Bone marrow (tissue), 2 donors: ENCODE results near the gene ETS2.
A peak's percentile ranks its signal among the peaks of the same experiment; 100 is the strongest.

Experiments used
- DNase-seq, 2 donors: peaks; one replicate each; lab custom pipeline; 2025; lab: John Stamatoyannopoulos, UW

ETS2 gene

DNA sequence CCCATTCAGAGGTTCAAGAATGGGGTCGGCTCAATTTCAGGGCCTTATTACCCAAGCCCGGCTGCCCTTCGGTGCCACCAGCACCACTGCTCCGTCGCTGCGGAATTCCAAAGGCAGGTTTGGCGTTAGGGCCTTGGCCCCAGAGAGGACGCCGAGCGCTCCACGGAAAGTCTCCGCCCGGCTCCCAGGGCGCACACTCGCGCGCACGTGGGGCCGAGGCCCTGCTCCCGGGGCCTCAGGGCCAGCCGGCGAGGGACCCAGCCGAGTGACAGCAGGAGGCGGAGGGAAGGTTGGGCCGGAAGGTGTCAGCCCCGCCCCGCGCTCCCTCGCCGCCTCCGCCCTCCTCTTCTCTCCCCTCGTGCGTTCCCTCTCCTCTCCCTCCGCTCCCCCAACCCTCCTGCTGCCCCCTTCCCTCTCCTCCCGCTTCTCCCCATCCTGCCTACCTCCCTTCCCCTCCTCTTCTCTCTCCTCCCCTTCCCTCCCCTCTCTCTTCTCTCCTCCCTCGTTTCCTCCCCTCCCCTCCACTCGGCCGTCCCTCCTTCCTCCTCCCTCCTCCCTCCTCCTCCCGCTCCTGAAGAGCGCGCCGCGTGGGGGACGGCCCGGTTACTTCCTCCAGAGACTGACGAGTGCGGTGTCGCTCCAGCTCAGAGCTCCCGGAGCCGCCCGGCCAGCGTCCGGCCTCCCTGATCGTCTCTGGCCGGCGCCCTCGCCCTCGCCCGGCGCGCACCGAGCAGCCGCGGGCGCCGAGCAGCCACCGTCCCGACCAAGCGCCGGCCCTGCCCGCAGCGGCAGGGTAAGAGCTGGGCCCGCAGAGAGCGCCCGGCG lies at the start of gene ETS2:
Gene ETS2 (plus strand): TSS at position 602 of the 825 bp plus-strand sequence. CDS start 4,106 bp downstream, outside the sequence.
- peak; percentile 76 to 99 for DNase-seq

DNA sequence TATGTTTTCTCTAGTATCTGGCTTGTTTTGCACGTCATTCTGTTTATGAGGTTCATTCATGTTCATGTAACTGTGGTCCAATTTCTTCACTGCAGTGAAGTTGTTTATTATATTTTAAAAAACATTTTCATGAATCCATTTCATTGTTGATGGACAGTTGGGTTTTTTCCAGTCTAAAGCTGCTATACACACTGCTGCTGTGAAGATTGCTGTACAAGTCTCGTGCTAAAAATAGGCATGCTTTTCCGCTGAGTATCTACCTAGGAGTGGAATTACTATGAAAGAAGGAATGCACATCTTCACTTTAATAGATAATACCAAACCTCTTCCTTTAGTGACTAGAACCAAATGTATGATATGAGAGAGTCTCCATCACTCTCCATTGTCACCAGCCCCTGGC lies 49.0 kb upstream of the ETS2 start:
- no peak for DNase-seq

DNA sequence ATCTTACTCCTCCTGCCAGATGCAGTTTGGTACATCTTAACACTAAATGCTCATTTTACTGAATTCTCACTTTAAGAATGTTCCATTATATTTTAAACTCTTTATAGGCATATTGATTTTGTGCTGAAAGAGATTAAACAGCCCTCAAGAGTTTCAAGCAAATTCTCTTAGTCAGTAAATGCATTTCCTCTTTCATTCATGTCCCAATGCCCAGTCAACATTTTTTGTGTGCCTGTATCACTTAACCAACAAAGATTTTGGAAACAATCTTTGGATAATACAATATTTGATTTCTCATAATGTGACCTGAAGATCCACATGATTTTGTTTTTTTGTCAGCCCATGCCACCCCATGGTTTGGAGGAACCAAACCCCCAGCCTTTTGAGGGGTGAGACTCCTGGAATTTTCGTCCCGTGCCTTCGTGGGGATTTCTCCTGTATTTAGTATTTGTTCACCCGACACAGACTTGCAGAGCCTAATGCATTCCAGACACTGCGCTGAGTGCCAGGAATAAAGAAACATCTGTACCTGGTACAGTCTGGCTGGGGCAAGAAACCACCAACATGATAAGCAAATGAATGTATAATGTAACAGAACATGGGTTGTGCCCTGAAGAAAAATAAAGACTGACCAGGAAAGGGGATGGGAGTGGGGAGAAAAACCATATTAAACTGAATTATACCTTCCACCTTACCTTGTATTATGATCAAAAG lies 47.1 kb upstream of the ETS2 start:
- DNase-seq = no peak

DNA sequence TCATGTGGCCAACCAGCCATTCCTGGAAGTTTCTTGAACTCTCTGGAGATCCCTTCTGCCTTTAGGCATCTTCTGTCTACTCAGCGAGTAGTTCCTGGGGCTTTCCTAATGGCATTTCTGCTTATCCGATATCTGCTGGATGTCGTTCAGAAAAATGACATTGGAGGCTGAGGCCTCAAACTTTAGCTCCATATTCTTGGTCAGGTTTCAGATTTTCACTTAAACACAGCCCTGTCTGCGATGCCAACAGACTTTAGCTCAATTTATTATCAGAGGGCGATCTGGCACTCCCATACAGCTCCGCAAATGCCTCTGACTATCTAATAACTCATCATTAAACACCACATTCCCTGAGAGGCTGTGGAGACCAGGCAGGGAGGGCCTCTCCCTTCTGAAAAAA lies 46.3 kb upstream of the ETS2 start:
- DNase-seq = no peak

DNA sequence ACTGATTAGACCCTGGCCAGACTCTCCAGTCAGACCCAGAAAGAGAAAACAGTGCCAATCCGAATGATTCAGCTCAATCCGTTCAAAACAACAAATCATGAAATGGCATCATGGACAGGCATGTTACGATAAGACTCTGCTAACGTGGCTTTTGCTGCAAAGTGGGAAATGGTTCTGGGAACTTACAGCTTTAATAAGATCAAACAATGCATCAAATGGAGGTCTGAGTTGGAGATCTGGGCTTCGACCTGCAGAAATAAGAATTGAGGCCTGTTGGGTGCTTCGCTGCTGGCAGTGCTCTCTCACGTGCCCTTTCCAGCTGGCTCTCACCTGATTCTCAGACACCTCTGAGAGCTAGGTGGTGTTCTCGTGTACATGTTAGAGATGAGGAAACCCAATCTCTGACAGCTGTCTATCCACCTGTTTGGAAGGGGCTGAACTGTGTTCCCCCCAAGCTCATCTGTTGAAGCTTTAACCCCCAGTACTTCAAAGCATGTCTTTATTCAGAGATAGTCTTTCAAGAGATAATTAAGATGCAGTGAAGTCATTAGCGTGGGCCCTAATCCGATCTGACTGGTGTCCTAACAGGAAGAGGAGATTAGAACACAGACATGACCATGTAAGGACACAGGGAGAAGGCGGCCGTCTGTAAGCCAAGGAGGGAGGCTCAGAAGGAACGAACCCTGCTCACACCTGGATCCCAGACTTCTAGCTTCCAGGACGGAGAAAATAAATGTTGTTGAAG lies 45.5 kb upstream of the ETS2 start:
- no peak for DNase-seq

DNA sequence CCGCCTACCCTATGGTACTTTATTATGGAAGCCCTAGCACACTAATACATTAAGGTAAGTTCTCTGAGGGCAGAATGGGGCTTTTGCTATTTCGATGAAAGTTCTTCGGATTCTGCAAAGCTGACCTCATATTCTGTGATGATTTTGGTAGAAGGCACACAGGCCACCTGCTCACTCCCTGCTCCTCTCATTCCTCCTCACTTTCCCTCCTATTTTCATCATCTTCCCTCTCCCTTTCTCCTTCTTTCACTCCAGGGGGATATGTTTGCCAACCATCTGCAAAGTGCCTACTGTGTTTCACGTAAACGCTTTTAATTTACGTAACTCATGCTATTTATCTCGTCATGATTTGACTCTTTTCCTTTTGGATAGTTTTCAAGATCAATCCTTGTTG lies 45.0 kb upstream of the ETS2 start:
- DNase-seq = no peak

DNA sequence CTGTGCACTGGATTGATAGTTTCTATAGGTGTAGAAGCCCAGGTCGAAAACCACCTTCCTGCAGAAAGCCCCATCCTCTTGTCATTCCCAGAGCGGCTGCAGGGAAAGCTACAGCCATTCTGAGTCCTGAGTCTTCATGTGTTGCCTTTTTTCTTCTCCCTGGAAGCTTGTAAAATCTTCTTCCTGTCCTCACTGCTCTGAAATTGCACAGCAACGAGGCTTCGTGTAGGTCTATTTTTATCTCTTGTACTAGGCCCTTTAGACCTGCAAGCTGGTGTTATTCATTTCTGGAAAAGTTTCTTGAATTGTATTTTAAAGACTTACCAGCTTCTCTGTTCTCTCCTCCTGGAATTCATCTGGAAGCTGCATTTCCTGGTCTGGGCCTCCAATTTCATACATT lies 44.2 kb upstream of the ETS2 start:
- DNase-seq = no peak

DNA sequence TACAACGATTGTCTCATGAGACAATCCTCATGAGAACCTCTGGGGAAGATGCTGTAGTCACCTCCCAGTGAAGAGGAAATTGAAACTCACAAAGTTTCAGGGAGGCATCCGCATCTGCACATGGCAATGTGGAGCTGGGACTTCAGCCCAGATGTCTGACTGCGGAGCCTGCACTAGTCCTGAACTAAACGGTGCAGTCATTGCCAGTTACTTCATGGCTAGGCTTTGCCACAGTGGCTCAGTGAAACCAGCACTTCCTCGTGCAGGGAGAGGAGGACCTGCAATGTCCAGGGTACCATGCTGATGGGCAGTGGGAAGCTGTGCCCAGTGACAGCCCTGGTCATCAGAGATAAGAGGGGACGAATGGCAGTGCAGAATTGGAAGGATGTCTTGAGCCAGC lies 40.7 kb upstream of the ETS2 start:
- DNase-seq = no peak

DNA sequence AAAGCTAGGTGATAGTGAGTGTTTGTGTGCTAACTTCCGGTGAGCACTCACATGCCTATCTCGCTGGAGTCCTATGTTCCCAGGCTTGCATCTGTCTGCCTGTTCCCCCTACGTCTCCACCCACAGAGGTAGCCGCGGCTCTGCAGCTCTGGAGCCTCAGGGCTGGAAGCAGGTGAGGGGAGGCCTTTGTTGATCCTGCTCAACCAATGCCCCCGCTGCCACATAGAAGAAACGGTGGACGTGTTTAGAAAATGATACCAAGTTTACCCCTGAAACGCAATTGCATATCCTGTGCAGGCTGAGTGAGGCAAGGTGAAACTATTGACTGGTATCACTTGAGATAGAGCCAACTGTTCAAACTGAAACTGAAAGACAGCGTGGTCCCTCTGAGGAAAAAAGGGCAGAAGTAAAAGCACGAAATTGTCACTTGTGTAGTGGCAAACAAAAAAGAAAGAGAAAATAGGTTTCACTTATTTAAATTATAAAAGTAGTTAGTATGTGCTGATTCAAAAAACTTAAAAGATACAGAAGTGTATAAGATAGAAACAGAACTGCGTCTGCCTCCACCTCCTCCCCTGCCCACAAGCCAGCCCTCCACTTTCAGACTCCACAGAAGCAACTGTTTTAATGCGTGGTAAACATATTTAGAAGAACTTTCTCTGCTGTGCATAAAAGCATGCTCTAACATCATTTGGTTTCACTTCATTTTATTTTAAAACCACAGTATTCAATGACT lies 38.6 kb upstream of the ETS2 start:
- DNase-seq = peak; percentile 2 to 77

DNA sequence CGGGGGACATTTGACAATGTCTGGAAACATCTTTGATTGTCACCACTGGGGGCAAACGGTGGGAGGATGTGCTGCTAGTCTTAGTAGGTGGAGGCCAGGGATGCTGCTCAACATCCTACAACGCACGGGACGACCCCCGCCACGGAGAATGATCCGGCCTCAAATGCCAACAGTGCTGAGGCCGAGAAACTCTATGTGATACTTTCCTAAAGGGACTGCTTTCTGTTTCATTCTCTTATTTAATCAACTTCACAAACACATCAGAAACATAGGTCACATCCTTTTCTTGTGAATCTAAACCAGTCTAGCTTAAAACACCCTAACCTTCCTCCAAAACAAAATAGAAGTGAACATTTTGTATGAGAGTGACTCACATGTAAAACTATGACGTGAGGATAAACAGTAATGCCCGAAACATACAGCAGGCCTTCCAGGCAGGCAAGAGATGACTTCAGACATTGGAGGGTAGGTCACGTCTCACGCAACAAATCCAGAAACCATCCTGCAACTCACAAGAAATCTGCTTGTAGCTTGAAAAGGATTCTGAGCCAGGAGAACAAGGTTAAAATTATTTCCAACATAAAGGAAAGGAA lies 37.2 kb upstream of the ETS2 start:
- peak in 1 of 2 donors; percentile 41 for DNase-seq

DNA sequence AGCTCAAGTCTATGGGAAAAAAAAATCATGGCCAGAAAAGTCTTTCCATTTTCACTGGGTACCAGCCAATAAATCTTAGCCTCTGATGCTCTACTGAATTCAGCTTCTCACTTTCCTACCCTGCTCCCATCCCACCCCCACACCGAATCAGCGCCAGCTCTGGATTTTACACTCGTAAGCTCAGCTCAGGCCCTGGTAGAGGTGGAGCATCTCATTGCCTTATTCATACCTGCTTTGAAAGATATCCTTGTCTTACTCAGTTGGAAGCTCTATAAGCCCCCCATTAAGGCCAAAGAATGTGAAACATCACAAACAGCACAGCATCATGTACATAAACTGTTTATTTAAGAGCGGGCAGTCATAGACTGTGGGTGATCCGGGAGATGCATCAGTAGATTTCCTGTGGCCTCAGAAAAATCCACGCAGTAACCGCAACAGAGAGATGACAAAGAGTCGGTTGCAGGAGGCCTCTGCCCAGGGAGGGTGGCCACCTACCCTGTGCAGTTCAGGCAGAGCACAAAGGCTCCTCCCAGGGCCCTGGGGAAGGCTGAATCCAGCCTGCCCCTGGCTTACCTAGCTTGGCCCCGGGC lies 36.4 kb upstream of the ETS2 start:
- no peak for DNase-seq

DNA sequence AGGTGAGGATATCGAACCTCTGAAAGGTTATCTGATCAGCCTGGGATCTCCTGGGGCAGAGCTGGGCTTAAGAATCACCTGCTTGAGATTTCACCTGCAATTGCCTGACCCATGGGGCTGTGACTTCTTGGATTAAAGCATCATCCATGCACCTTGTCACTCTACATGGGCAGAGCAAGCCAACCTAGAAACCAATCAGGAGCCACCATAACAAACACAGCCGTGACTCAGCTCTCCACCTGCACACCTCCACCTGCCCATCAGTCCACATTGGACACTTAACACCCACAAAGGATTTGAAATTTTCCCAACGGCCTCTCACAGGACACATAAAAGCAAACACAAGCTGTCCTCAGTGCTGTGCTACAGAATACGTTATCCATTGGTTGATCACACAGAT lies 35.1 kb upstream of the ETS2 start:
- DNase-seq = no peak

DNA sequence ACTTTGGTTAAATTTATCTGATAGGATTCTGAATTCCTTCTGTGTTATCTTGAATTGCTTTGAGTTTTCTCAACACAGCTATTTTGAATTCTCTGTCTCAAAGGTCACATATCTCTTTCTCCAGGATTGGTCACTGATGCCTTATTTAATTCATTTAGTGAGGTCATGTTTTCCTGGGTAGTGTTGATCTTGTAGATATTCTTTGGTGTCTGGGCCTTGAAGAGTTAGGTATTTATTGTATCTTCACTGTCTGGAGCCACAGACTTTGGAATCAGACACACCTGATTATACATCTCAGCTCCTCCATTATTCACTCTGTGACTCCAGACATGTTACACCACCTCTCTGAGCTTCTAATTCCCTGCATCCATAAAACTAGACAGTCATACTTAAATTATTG lies 34.2 kb upstream of the ETS2 start:
- no peak for DNase-seq

DNA sequence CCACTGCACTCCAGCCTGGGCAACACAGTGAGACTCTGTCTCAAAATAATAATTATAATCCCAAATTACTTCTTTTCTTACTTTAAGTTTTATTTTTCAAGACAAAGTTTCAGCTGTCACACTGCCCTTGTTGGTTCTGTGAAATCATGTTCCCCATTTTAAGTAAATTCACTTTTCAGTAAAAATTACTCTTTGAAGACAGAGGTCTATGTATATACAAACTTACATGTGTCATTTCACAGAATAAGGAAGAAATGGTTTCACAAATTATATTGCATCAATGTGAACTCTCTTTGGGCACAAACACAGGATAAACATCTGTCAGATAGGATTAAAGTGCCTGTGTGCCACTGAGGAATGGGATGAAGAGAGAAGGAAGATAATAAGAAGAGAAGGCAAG lies 33.1 kb upstream of the ETS2 start:
- no peak for DNase-seq

DNA sequence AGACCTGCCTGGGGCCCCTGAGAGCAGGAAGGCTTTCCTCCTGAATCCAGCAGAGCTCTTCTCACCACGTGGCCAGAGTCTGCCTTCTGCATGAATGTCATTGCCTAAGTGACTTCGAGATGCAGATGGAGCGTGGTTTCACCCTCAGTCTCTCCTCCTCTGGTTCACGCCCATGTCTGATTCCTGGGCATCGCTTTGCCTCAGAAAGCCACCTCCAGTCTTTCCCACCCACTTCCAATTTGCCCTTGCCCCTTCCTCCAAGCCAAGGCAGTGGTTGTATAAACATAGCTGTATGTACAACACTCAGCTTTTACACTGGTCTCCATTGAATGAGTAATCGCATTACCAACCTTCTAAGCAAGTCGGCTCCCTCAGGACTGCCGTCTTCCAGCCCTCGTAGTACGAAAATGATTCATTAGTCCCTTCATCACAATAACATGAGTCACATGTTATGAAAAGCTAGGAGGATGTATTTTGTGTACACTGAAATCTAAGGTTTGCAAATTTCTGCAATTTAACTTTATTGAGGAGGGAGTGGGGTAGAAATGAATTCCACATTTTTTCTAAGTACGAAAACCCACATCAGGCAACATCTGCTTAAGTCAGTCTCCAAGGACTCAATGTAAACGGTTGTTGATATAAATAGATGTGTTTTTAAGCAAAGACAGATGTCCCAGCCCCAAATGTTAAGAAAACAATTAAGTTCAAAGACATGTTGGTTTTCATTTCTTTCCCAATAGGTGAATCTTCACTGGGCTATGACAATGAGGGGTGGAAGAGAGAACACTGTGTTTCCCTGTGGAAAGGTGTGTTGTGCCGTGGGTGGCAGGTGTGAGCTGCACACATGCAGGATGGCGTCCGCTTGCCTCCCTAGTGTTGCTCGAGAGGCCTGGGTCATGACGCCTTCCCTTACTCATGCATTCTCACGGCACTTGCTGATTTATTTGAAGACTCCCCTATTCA lies 32.3 kb upstream of the ETS2 start:
- DNase-seq = peak; percentile 7 to 67

DNA sequence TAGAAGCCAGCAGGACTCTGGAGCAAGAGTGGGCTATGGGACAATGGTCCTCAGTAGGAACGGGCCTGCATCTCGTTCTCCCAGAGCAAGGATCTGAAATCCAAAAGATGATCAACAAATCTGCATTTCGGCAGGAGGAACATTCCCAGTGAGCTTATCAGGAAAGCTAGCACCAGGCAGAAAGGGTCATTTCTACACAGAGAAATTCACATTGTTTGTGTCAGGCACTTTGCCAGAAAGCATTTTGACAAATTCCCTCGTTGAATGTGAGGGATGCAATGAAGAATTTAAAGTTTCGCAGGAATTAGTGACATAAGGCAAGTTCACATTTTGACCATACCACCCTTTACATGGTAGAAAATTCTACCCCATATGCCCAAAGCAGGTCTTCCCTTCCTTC lies 31.6 kb upstream of the ETS2 start:
- no peak for DNase-seq

DNA sequence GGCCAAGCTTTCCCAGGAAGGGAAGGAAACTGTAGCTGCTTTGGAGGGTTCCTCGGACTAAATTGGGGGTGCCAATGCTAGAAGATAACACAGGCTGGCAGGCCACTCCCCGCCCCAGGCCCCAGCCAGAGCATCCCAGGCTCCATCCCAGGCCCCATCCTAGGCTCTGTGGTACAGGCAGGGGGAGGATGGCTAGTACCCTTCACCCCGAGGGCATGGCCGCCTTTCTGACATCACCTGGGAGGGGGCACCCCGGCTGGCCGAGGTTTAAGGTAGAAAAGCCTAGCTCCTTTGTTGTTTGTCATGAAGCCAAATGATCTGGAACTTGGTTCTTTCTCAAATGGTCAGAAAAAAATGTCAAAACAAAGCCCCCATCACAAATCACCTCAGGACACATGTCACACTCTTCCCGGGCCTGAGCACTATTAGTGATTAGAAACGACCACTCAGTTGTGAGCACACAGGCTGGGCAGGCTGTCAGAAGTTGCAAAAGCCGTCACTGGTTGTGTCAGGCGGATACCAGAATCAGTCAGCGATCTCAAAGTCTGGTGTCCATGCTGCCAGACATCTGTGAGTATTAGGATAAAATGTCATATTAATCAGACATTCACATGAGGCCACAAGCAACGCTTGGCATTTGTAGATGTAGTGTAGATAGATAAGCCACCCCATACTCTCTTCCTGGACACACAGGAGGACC lies 31.0 kb upstream of the ETS2 start:
- no peak for DNase-seq

DNA sequence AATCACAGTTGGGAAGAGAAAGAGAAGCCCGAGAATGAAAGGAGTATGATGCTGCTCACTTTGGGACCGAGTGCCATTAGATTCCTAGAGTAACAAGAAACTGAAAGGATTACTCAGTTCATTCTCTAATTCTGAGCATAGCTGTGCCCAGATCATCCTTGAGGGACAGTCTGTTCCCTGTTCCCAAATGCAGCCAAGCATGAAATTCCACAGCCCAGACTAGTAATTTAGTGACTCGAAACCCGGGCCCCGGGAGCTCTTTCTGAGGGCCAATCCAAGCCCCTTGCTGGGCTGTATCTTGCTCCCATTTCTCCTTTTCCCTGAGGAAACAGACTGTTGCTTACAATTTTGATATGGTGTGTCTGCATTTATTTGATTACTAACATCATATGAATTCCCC lies 30.0 kb upstream of the ETS2 start:
- no peak for DNase-seq

DNA sequence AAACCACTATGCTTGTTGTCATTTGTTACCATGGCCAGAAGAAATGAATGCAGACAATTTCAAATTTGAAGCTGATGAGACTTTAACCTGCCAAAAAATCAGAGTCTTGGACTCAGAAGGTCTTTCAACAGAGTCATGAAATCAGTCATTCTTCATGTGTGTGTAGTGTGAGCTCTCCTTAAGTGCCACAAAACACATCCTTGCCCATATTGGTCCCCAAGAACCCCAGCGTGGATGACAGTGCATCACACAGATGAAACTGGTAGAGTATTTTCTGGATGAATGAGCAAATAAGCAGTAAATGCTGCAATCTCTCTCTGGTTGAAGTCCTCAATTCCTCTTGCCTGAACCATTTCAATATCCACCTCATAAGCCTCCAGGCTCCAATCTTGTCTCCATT lies 28.7 kb upstream of the ETS2 start:
- no peak for DNase-seq

DNA sequence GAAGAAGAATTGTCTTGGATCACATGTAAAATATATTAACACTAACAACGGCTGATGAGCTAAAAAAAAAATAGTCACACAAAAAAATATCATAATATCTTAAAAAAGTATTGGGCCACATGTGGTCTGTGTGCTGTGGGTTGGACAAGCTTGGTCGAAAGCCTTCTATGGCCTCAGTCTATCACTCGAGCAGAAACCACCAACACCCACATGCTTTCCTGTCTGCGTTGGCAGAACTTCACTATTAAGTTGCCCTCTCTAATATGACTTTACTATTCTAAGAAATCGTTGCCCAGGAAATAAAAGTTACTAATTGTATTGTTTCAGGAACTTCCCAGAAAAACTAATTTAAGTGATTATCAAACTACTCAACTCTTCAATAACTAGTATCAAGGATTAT lies 28.2 kb upstream of the ETS2 start:
- DNase-seq = no peak
